Measurements from ENCODE around the gene SNU13.

SNU13 gene

GRCh38 chr22:41647771-41648170 is 40.9 kb downstream of the SNU13 start:
- Histone ChIP-seq H3K4me3 (ENCODE audit: low read depth, low read length) (no peak overlapping the region), H3K4me1 (ENCODE audit: control insufficient read depth, insufficient read depth, low read length) (no peaks in the 10 kb centered on the region), H3K27ac (ENCODE audit: extremely low read depth, low read depth, low read length) (no peak overlapping the region), H3K9me3 (ENCODE audit: control insufficient read depth, insufficient read depth, low read depth, low read length) (no peaks in the 10 kb centered on the region), H3K36me3 (ENCODE audit: control insufficient read depth in 2 of 2, insufficient read depth in 1 of 2, low read length in 2 of 2) (peaks cover 92 to 93% of the 10 kb centered on the region in 2 experiments)
- ChIA-PET POLR2A (no interaction called here), CTCF (no interaction called here)
- TF ChIP-seq PRDM1 (tag by site-specific recombination; IDR thresholded peaks at IDR 0.05) (peak; percentile 23; the same call in 1 of the 2 replicates), ZBTB17 (tag by site-specific recombination; IDR thresholded peaks at IDR 0.05) (no peak)

GRCh38 chr22:41642331-41643110 is 46.1 kb downstream of the SNU13 start:
- CTCF ChIA-PET, result interaction anchor here (1.1 kb wide), 2 partner anchors 24 to 25 kb away, joined by 3 to 5 read pairs; no protein-coding TSS in a partner anchor
- H3K4me3 ChIP-seq (ENCODE audit: low read depth, low read length), result no peak overlapping the region
- H3K27ac ChIP-seq (ENCODE audit: extremely low read depth, low read depth, low read length), result no peak overlapping the region
- no peaks in the 10 kb centered on the region for H3K4me1 ChIP-seq (ENCODE audit: control insufficient read depth, insufficient read depth, low read length)
- H3K9me3 ChIP-seq (ENCODE audit: control insufficient read depth, insufficient read depth, low read depth, low read length), result no peaks in the 10 kb centered on the region
- no peak for TF ChIP-seq AEBP2 (tag by site-specific recombination; IDR thresholded peaks at IDR 0.05; ENCODE audit: borderline replicate concordance)
- TF ChIP-seq RBAK (tag by site-specific recombination; IDR thresholded peaks at IDR 0.05), result no peak
- TF ChIP-seq ZNF223 (tag by site-specific recombination; IDR thresholded peaks at IDR 0.05), result no peak
- TF ChIP-seq OVOL3 (tag by site-specific recombination; IDR thresholded peaks at IDR 0.05), result no peak
- H3K36me3 ChIP-seq (ENCODE audit: control insufficient read depth in 2 of 2, insufficient read depth in 1 of 2, low read length in 2 of 2), result peaks cover 95 to 97% of the 10 kb centered on the region in 2 experiments
- POLR2A ChIA-PET, result interaction anchor here (1.2 kb wide), 1 partner anchor 17 kb away, joined by 4 read pairs; no protein-coding TSS in a partner anchor

GRCh38 chr22:41641854-41642253 is 46.8 kb downstream of the SNU13 start:
- Histone ChIP-seq H3K36me3 (ENCODE audit: control insufficient read depth in 2 of 2, insufficient read depth in 1 of 2, low read length in 2 of 2) (peaks cover 95 to 97% of the 10 kb centered on the region in 2 experiments), H3K27ac (ENCODE audit: extremely low read depth, low read depth, low read length) (no peak overlapping the region)
- POLR2A ChIA-PET, result no interaction called here

GRCh38 chr22:41638748-41639147 is 49.9 kb downstream of the SNU13 start:
- no peaks in the 10 kb centered on the region for H3K9me3 ChIP-seq (ENCODE audit: control insufficient read depth, insufficient read depth, low read depth, low read length)
- POLR2A ChIA-PET, result interaction anchor here (1.0 to 3.2 kb wide), 2 partner anchors 16 to 18 kb away, joined by 5 to 12 read pairs; partner anchors contain the start of genes DESI1 and XRCC6
- TF ChIP-seq ZNF114 (tag by site-specific recombination; IDR thresholded peaks at IDR 0.05) (no peak), ZNF558 (tag by site-specific recombination; IDR thresholded peaks at IDR 0.05) (no peak), ZXDB (tag by site-specific recombination; IDR thresholded peaks at IDR 0.05) (no peak), ZNF664 (tag by site-specific recombination; IDR thresholded peaks at IDR 0.05) (no peak), RBAK (tag by site-specific recombination; IDR thresholded peaks at IDR 0.05) (no peak), ZNF488 (tag by site-specific recombination; IDR thresholded peaks at IDR 0.05) (no peak), ZNF776 (tag by site-specific recombination; IDR thresholded peaks at IDR 0.05; ENCODE audit: borderline replicate concordance) (no peak), ZNF280C (tag by site-specific recombination; IDR thresholded peaks at IDR 0.05) (no peak), ZSCAN23 (tag by site-specific recombination; IDR thresholded peaks at IDR 0.05) (no peak), ZNF423 (tag by site-specific recombination; IDR thresholded peaks at IDR 0.05) (no peak), MYNN (tag by site-specific recombination; IDR thresholded peaks at IDR 0.05; ENCODE audit: borderline replicate concordance) (no peak), ZFHX2 (tag by site-specific recombination; conservative IDR thresholded peaks at IDR 0.05) (no peak), ZNF2 (tag by site-specific recombination; IDR thresholded peaks at IDR 0.05) (no peak)

More at GRCh38 chr22:41641854-41642253, 46.8 kb downstream of the SNU13 start:
- Histone ChIP-seq H3K4me1 (ENCODE audit: control insufficient read depth, insufficient read depth, low read length) (no peaks in the 10 kb centered on the region), H3K9me3 (ENCODE audit: control insufficient read depth, insufficient read depth, low read depth, low read length) (no peaks in the 10 kb centered on the region), H3K4me3 (ENCODE audit: low read depth, low read length) (no peak overlapping the region)
- CTCF ChIA-PET, result interaction anchor here (1.1 kb wide), 1 partner anchor 25 kb away, joined by 5 read pairs; no protein-coding TSS in a partner anchor
- TF ChIP-seq ZNF513 (tag by site-specific recombination; IDR thresholded peaks at IDR 0.05), result no peak
- TF ChIP-seq ZNF146 (tag by site-specific recombination; IDR thresholded peaks at IDR 0.05), result peak; percentile 96

More at GRCh38 chr22:41638748-41639147, 49.9 kb downstream of the SNU13 start:
- H3K4me1 ChIP-seq (ENCODE audit: control insufficient read depth, insufficient read depth, low read length), result no peaks in the 10 kb centered on the region
- peaks cover 95 to 98% of the 10 kb centered on the region in 2 experiments for H3K36me3 ChIP-seq (ENCODE audit: control insufficient read depth in 2 of 2, insufficient read depth in 1 of 2, low read length in 2 of 2)
- H3K27ac ChIP-seq (ENCODE audit: extremely low read depth, low read depth, low read length), result no peak overlapping the region
- CTCF ChIA-PET, result interaction anchor here (0.8 kb wide), 1 partner anchor 1482 kb away, joined by 4 read pairs; no protein-coding TSS in a partner anchor
- no peak overlapping the region for H3K4me3 ChIP-seq (ENCODE audit: low read depth, low read length)
